Breast epithelium (tissue), 3 donors: ENCODE data around the gene ACSS1.

Experiments used
- CTCF ChIP-seq, 3 donors: fragments of 450-650 bp; IDR thresholded peaks; one replicate each; pipeline ENCODE4 v1.5.1; 2016 to 2017; ENCODE audit warnings: antibody characterized with exemption in 3 of 3, mild to moderate bottlenecking in 3 of 3, moderate library complexity in 3 of 3
- POLR2A ChIP-seq: fragments of 450-650 bp; IDR thresholded peaks from one replicate; pipeline ENCODE4 v1.6.1; 2016; ENCODE audit warnings: antibody characterized with exemption, mild to moderate bottlenecking, moderate library complexity

GRCh38 chr20:25089096-25089495 is 31.2 kb upstream of the ACSS1 start:
- TF ChIP-seq POLR2A (no peak), CTCF (IDR thresholded peaks at IDR 0.05) (no peak)
